ENCODE data around the gene PODXL2.

Gene PODXL2

DNA sequence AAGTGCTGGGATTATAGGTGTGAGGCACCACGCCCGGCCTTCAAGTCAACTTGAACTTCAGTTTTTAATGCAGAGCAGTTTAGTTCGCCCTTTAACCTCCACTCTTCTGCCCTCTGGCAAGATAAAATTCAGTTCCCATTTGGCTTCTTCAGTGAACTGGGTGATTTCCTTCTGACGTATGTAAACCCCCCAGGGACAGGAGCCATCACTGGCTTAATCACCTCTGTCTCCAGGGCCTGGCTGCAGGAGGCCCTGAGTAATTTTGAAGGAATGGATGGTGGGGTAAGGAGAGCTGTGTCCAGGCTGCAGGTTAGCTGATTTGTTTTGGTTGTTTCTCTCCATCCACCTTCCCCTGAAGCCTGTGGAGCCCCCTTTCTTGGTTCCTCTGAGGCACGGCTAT lies 18.9 kb upstream of the PODXL2 start:
- Histone ChIP-seq H3K4me3 (ENCODE audit: low read length) (no peak overlapping the region), H3K4me1 (ENCODE audit: control insufficient read depth, insufficient read depth, low read length) (no peaks in the 10 kb centered on the region), H3K27me3 (ENCODE audit: control insufficient read depth, insufficient read depth, low read length) (no peaks in the 10 kb centered on the region), H3K36me3 (ENCODE audit: control insufficient read depth, insufficient read depth, low read length) (peaks cover 17% of the 10 kb centered on the region), H3K9ac (ENCODE audit: low read length) (no peak overlapping the region), H3K27ac (ENCODE audit: low read depth, low read length) (no peak overlapping the region)

DNA sequence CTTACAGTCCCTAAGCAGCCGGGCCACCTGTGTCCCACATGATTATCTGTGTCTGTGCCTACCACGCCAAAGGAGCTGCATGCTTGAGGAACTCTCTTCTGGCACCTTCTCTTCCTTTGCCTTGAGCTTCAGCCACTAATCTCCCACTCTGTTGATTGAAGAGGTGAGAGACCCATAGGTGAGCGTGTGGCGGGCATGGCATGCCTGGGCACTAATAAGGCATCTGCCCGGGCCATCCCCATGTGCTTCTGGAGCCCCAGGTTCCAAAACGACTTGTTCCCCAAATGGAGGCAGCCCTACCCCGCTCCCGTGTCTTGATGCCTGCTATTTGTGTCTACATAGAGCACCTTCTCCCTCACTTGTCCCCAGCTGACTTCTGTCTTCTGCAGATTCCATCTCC lies 17.7 kb upstream of the PODXL2 start:
- H3K27ac ChIP-seq (ENCODE audit: low read depth, low read length) = no peak overlapping the region
- no peak overlapping the region for H3K4me3 ChIP-seq (ENCODE audit: low read length)
- H3K9ac ChIP-seq (ENCODE audit: low read length) = no peak overlapping the region
- no peaks in the 10 kb centered on the region for H3K4me1 ChIP-seq (ENCODE audit: control insufficient read depth, insufficient read depth, low read length)
- H3K27me3 ChIP-seq (ENCODE audit: control insufficient read depth, insufficient read depth, low read length) = no peaks in the 10 kb centered on the region
- peaks cover 14% of the 10 kb centered on the region for H3K36me3 ChIP-seq (ENCODE audit: control insufficient read depth, insufficient read depth, low read length)

GRCh38 chr3:127612966-127613365 lies 16.0 kb upstream of the PODXL2 start:
- H3K27me3 ChIP-seq (ENCODE audit: control insufficient read depth, insufficient read depth, low read length) = no peaks in the 10 kb centered on the region
- no peaks in the 10 kb centered on the region for H3K4me1 ChIP-seq (ENCODE audit: control insufficient read depth, insufficient read depth, low read length)
- H3K27ac ChIP-seq (ENCODE audit: low read depth, low read length) = no peak overlapping the region
- peaks cover 9% of the 10 kb centered on the region for H3K36me3 ChIP-seq (ENCODE audit: control insufficient read depth, insufficient read depth, low read length)
- H3K4me3 ChIP-seq (ENCODE audit: low read length) = no peak overlapping the region
- H3K9ac ChIP-seq (ENCODE audit: low read length) = no peak overlapping the region

DNA sequence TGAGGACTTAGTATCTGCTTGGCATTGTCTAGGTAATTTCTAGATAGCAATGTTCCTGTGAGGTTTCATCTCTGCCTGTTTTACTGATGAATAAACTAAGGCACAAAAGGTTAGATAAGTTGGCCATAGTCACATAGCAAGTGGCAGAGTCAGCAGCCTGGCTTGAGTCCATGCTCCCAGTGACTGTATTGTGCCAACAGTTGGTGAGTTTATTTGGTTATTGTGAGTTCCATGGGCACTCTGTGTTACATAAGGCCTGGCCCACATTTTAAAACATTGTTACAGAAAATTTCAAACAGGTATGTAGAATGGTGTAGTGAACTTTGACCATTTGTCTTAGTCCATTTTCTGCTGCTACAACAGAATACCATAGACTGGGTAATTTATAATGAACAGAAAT lies 15.6 kb upstream of the PODXL2 start:
- Histone ChIP-seq H3K4me1 (ENCODE audit: control insufficient read depth, insufficient read depth, low read length) (no peaks in the 10 kb centered on the region), H3K27me3 (ENCODE audit: control insufficient read depth, insufficient read depth, low read length) (no peaks in the 10 kb centered on the region), H3K36me3 (ENCODE audit: control insufficient read depth, insufficient read depth, low read length) (peaks cover 7% of the 10 kb centered on the region), H3K9ac (ENCODE audit: low read length) (no peak overlapping the region), H3K27ac (ENCODE audit: low read depth, low read length) (no peak overlapping the region), H3K4me3 (ENCODE audit: low read length) (no peak overlapping the region)

- H3K4me3 ChIP-seq (ENCODE audit: low read length) = no peak overlapping the region
- no peaks in the 10 kb centered on the region for H3K36me3 ChIP-seq (ENCODE audit: control insufficient read depth, insufficient read depth, low read length)
- no peak overlapping the region for H3K27ac ChIP-seq (ENCODE audit: low read depth, low read length)
- H3K4me1 ChIP-seq (ENCODE audit: control insufficient read depth, insufficient read depth, low read length) = no peaks in the 10 kb centered on the region
- no peak overlapping the region for H3K9ac ChIP-seq (ENCODE audit: low read length)
- no peaks in the 10 kb centered on the region for H3K27me3 ChIP-seq (ENCODE audit: control insufficient read depth, insufficient read depth, low read length)
Observed at GRCh38 chr3:127614928-127615589, 13.9 kb upstream of the PODXL2 start.

DNA sequence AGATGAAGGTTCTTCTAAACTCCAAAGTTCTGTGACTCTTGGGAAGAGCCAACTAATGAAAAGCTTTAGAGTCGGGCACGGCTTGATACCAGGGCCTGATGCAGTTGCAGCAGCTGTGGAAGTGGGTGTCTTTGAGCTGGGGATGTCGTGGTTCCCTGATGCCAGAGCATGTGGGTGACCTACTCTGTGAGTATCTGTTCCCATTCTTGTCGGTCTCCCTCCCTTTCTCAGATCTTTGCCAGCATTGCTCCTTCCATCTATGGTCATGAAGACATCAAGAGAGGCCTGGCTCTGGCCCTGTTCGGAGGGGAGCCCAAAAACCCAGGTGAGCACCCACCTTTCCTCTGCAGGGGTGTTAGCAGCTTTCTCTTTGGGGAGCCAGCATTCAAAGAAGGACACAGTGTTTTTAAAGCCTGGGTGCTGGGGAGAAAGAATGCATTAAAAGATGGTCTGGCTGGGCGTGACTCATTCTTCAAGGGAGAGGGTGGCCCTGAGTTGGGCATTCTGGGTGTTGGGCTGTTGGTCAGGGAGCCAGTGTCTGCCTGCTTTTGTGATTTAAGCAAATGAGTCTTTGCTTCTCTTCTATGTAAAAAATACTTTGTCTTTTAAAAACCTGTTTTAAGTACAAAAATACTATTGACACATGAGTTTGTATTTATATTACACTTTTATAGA lies 13.2 kb upstream of the PODXL2 start:
- Histone ChIP-seq H3K27ac (ENCODE audit: low read depth, low read length) (no peak overlapping the region), H3K4me1 (ENCODE audit: control insufficient read depth, insufficient read depth, low read length) (no peaks in the 10 kb centered on the region), H3K4me3 (ENCODE audit: low read length) (no peak overlapping the region), H3K9ac (ENCODE audit: low read length) (no peak overlapping the region), H3K27me3 (ENCODE audit: control insufficient read depth, insufficient read depth, low read length) (no peaks in the 10 kb centered on the region), H3K36me3 (ENCODE audit: control insufficient read depth, insufficient read depth, low read length) (peaks cover under 1% of the 10 kb centered on the region)

GRCh38 chr3:127616836-127617605 lies 12.0 kb upstream of the PODXL2 start:
- Histone ChIP-seq H3K36me3 (ENCODE audit: control insufficient read depth, insufficient read depth, low read length) (peaks cover 11% of the 10 kb centered on the region), H3K27ac (ENCODE audit: low read depth, low read length) (no peak overlapping the region), H3K27me3 (ENCODE audit: control insufficient read depth, insufficient read depth, low read length) (no peaks in the 10 kb centered on the region), H3K4me3 (ENCODE audit: low read length) (no peak overlapping the region), H3K4me1 (ENCODE audit: control insufficient read depth, insufficient read depth, low read length) (no peaks in the 10 kb centered on the region), H3K9ac (ENCODE audit: low read length) (no peak overlapping the region)

GRCh38 chr3:127618891-127619290 lies 10.1 kb upstream of the PODXL2 start:
- H3K9ac ChIP-seq (ENCODE audit: low read length) = no peak overlapping the region
- no peak overlapping the region for H3K27ac ChIP-seq (ENCODE audit: low read depth, low read length)
- peaks cover 13% of the 10 kb centered on the region for H3K36me3 ChIP-seq (ENCODE audit: control insufficient read depth, insufficient read depth, low read length)
- no peak overlapping the region for H3K4me3 ChIP-seq (ENCODE audit: low read length)
- no peaks in the 10 kb centered on the region for H3K27me3 ChIP-seq (ENCODE audit: control insufficient read depth, insufficient read depth, low read length)
- no peaks in the 10 kb centered on the region for H3K4me1 ChIP-seq (ENCODE audit: control insufficient read depth, insufficient read depth, low read length)

DNA sequence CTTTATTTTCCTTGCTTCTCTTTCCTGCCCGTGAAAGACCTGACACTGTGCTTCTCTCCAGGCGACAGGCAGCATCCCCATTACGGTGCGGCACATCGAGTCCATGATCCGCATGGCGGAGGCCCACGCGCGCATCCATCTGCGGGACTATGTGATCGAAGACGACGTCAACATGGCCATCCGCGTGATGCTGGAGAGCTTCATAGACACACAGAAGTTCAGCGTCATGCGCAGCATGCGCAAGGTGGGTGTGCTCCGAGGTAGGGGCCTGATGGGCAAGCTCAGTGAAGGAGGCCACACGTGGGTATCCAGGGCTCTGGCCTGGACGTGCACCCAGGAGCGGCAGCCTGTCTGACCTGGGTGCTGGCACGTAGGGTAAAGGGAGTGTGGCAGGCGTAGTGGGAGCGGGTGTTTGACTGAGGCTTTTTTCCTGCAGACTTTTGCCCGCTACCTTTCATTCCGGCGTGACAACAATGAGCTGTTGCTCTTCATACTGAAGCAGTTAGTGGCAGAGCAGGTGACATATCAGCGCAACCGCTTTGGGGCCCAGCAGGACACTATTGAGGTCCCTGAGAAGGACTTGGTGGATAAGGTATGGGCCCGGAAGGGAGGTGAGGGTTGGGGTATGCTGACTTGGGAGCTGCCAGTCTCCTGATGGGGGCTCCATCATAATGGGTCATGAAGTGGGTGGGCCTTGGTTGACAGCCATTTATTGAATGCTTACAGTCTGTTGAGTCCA lies 8.2 kb upstream of the PODXL2 start:
- Histone ChIP-seq H3K27ac (ENCODE audit: low read depth, low read length) (no peak overlapping the region), H3K36me3 (ENCODE audit: control insufficient read depth, insufficient read depth, low read length) (peaks cover 13% of the 10 kb centered on the region), H3K9ac (ENCODE audit: low read length) (no peak overlapping the region), H3K27me3 (ENCODE audit: control insufficient read depth, insufficient read depth, low read length) (no peaks in the 10 kb centered on the region), H3K4me3 (ENCODE audit: low read length) (no peak overlapping the region), H3K4me1 (ENCODE audit: control insufficient read depth, insufficient read depth, low read length) (no peaks in the 10 kb centered on the region)

DNA sequence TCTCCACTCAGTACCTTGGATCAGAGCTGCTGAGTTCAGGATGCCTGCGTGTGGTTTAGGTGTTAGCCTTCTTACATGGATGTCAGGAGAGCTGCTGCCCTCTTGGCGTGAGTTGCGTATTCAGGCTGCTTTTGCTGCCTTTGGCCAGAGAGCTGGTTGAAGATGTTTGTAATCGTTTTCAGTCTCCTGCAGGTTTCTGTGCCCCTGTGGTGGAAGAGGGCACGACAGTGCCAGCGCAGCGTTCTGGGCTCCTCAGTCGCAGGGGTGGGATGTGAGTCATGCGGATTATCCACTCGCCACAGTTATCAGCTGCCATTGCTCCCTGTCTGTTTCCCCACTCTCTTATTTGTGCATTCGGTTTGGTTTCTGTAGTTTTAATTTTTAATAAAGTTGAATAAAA lies 7.0 kb upstream of the PODXL2 start:
- Histone ChIP-seq H3K4me1 (ENCODE audit: control insufficient read depth, insufficient read depth, low read length) (no peaks in the 10 kb centered on the region), H3K4me3 (ENCODE audit: low read length) (no peak overlapping the region), H3K36me3 (ENCODE audit: control insufficient read depth, insufficient read depth, low read length) (peaks cover 13% of the 10 kb centered on the region), H3K27me3 (ENCODE audit: control insufficient read depth, insufficient read depth, low read length) (no peaks in the 10 kb centered on the region), H3K9ac (ENCODE audit: low read length) (no peak overlapping the region), H3K27ac (ENCODE audit: low read depth, low read length) (no peak overlapping the region)

DNA sequence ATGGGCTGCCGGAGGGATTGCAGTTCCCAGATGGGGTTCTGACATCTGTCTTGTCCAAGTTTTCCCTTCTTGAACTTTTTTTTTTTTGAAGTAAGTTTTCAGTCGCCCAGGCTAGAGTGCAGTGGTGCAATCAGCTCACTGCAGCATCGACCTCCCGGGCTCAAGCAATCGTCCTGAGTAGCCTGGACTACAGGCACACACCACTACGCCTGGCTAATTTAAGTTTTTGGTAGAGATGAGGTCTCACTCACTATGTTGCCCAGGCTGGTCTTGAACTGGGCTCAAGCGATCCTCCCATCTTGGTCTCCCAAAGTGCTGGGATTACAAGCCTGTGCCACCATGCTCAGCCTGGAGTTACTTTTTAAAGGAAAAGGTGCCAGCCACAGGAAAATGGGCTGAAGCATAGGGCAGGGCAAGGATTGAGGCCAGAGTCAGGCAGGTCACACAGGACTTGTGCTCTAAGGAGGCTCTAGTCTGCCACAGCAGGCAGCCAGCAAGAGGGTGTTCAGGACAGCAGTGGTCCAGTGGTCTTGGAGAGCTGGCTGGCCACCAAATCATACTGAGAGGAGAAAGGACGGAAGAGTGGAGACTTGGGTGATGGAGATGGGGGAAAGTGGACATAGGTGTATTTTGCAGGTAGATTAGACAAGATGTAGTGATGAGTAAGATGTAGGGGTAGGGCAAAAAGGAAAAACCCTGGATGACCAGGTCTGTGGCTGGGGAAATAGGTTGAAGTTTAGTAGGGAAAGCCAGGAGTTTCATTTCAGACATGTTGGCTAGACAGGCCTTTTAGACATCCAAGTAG lies 6.0 kb upstream of the PODXL2 start:
- Histone ChIP-seq H3K4me3 (ENCODE audit: low read length) (no peak overlapping the region), H3K9ac (ENCODE audit: low read length) (no peak overlapping the region), H3K27me3 (ENCODE audit: control insufficient read depth, insufficient read depth, low read length) (no peaks in the 10 kb centered on the region), H3K4me1 (ENCODE audit: control insufficient read depth, insufficient read depth, low read length) (no peaks in the 10 kb centered on the region), H3K36me3 (ENCODE audit: control insufficient read depth, insufficient read depth, low read length) (peaks cover 13% of the 10 kb centered on the region), H3K27ac (ENCODE audit: low read depth, low read length) (no peak overlapping the region)

- no peak overlapping the region for H3K27ac ChIP-seq (ENCODE audit: low read depth, low read length)
- peaks cover 13% of the 10 kb centered on the region for H3K36me3 ChIP-seq (ENCODE audit: control insufficient read depth, insufficient read depth, low read length)
- no peaks in the 10 kb centered on the region for H3K4me1 ChIP-seq (ENCODE audit: control insufficient read depth, insufficient read depth, low read length)
- H3K27me3 ChIP-seq (ENCODE audit: control insufficient read depth, insufficient read depth, low read length) = no peaks in the 10 kb centered on the region
- no peak overlapping the region for H3K9ac ChIP-seq (ENCODE audit: low read length)
- no peak overlapping the region for H3K4me3 ChIP-seq (ENCODE audit: low read length)
Observed at GRCh38 chr3:127624063-127624462, 4.9 kb upstream of the PODXL2 start.

All from rectal smooth muscle tissue (tissue), 1 donor.